ENCODE results near the gene CP. TPM values are rescaled to one million over a fixed set of nuclear protein-coding genes. Genes with fewer than 3 reads are reported as not detected.

The CP gene
- total RNA-seq, 1 donor from 2014 or later = 0.32 TPM

GRCh38 chr3:149186721-149187120, 34.9 kb downstream of the CP start:
- Mint-ChIP-seq H3K4me3 (ENCODE audit: unreplicated experiment) (no peak overlapping the region), H3K27ac (ENCODE audit: unreplicated experiment) (no peak overlapping the region), H3K27me3 (ENCODE audit: unreplicated experiment) (no peaks in the 10 kb centered on the region), H3K9me3 (ENCODE audit: unreplicated experiment) (no peaks in the 10 kb centered on the region), H3K4me1 (ENCODE audit: unreplicated experiment) (peaks cover 9% of the 10 kb centered on the region), H3K36me3 (ENCODE audit: unreplicated experiment) (no peaks in the 10 kb centered on the region)
- no peak for TF ChIP-seq CTCF (IDR thresholded peaks at IDR 0.05)
- no peak for DNase-seq (ENCODE audit: extremely low spot score, unreplicated experiment)

GRCh38 chr3:149186219-149186618, 35.4 kb downstream of the CP start:
- Mint-ChIP-seq H3K36me3 (ENCODE audit: unreplicated experiment) (no peaks in the 10 kb centered on the region), H3K9me3 (ENCODE audit: unreplicated experiment) (no peaks in the 10 kb centered on the region), H3K4me3 (ENCODE audit: unreplicated experiment) (no peak overlapping the region), H3K4me1 (ENCODE audit: unreplicated experiment) (peaks cover 8% of the 10 kb centered on the region), H3K27ac (ENCODE audit: unreplicated experiment) (no peak overlapping the region), H3K27me3 (ENCODE audit: unreplicated experiment) (no peaks in the 10 kb centered on the region)
- TF ChIP-seq CTCF (IDR thresholded peaks at IDR 0.05) = no peak
- DNase-seq (ENCODE audit: extremely low spot score, unreplicated experiment) = no peak

- no peak for DNase-seq (ENCODE audit: extremely low spot score, unreplicated experiment)
- H3K9me3 Mint-ChIP-seq (ENCODE audit: unreplicated experiment) = peaks cover 5% of the 10 kb centered on the region
- no peak for TF ChIP-seq CTCF (IDR thresholded peaks at IDR 0.05)
- H3K4me1 Mint-ChIP-seq (ENCODE audit: unreplicated experiment) = peaks cover 6% of the 10 kb centered on the region
- H3K27ac Mint-ChIP-seq (ENCODE audit: unreplicated experiment) = no peak overlapping the region
- no peak overlapping the region for H3K4me3 Mint-ChIP-seq (ENCODE audit: unreplicated experiment)
- H3K27me3 Mint-ChIP-seq (ENCODE audit: unreplicated experiment) = no peaks in the 10 kb centered on the region
- peaks cover 10% of the 10 kb centered on the region for H3K36me3 Mint-ChIP-seq (ENCODE audit: unreplicated experiment)
Measured at GRCh38 chr3:149181182-149181581, 40.4 kb downstream of the CP start.

DNA sequence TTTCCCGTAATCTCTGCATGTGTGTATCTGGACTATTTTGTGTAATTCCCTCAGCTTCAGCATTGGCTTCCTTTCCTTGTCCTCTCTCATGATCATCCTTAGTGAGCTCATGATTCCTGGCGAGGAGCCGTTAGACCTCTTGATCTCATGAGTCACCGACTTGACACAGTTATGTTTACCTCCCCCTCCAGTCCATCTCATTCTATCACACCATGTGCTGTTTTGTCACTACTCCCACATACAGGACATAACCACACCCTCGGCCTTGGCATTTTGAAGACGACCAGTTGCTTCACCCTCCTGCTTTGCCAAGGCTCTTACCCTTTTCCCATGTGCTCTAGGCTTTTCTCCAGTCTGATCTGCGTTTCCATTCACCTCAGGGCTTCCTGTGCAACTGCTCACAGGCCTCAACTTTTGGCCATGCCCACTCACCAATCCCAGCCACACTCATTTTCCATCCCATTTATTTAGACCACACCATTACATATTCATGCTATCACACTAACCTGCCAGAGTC, 41.5 kb downstream of the CP start:
- peaks cover 15% of the 10 kb centered on the region for H3K36me3 Mint-ChIP-seq (ENCODE audit: unreplicated experiment)
- no peak for DNase-seq (ENCODE audit: extremely low spot score, unreplicated experiment)
- H3K27me3 Mint-ChIP-seq (ENCODE audit: unreplicated experiment) = no peaks in the 10 kb centered on the region
- no peak overlapping the region for H3K27ac Mint-ChIP-seq (ENCODE audit: unreplicated experiment)
- TF ChIP-seq CTCF (IDR thresholded peaks at IDR 0.05) = no peak
- H3K9me3 Mint-ChIP-seq (ENCODE audit: unreplicated experiment) = peaks cover 5% of the 10 kb centered on the region
- H3K4me1 Mint-ChIP-seq (ENCODE audit: unreplicated experiment) = peaks cover 6% of the 10 kb centered on the region
- H3K4me3 Mint-ChIP-seq (ENCODE audit: unreplicated experiment) = no peak overlapping the region

DNA sequence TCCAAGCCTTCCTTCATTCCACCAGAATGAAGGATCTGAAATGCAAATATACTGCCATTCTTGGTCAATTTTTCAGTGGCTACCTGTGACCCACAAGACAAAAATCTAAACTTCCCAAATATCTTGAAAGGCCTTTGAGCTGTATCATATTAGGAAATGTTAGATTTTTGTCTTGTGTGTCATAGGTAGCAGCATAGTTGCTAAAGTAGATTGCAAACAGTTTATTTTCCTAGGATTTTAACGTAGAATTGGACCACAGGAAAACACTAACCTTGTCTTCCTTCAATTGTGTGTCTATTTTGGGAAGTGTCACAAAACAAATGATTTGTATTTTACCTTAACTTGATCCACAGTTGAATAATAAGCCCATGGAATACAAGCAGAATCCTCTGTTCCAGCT, 42.4 kb downstream of the CP start:
- H3K36me3 Mint-ChIP-seq (ENCODE audit: unreplicated experiment) = peaks cover 20% of the 10 kb centered on the region
- H3K4me3 Mint-ChIP-seq (ENCODE audit: unreplicated experiment) = no peak overlapping the region
- no peaks in the 10 kb centered on the region for H3K27me3 Mint-ChIP-seq (ENCODE audit: unreplicated experiment)
- DNase-seq (ENCODE audit: extremely low spot score, unreplicated experiment) = no peak
- no peak for TF ChIP-seq CTCF (IDR thresholded peaks at IDR 0.05)
- H3K4me1 Mint-ChIP-seq (ENCODE audit: unreplicated experiment) = peaks cover 6% of the 10 kb centered on the region
- peak overlapping the region; percentile 47 for H3K27ac Mint-ChIP-seq (ENCODE audit: unreplicated experiment)
- peaks cover 5% of the 10 kb centered on the region for H3K9me3 Mint-ChIP-seq (ENCODE audit: unreplicated experiment)

Data from osteocyte (in vitro differentiated cells).